Esophagus muscularis mucosa (tissue), 4 donors: ENCODE measurements around the gene PRKCH. TPM values are rescaled to one million over a fixed set of nuclear protein-coding genes. Genes with fewer than 3 reads are reported as not detected.

Experiments
- DNase-seq: peaks from one replicate; pipeline ENCODE4 v3.0.0-alpha.2; 2017; ENCODE audit errors: extremely low spot score
- H3K27ac ChIP-seq, 4 donors: fragments of 200-600 bp; sonication (generic); replicated peaks in 1 of 4; 1 replicate in 3 of 4; 2 replicates in 1 of 4; pipeline ENCODE4 v1.5.1; 2016 to 2019; ENCODE audit warnings: mild to moderate bottlenecking in 1 of 4
- H3K27me3 ChIP-seq, 4 donors: fragments of 200-600 bp; sonication (generic); one replicate each; pipeline versions ENCODE4 v1.5.1 to v1.6.0; 2016 to 2019
- H3K36me3 ChIP-seq, 4 donors: fragments of 200-600 bp; sonication (generic); one replicate each; pipeline ENCODE4 v1.5.1; 2016 to 2019
- H3K4me1 ChIP-seq, 4 donors: fragments of 200-600 bp; sonication (generic); one replicate each; pipeline ENCODE4 v1.5.1; 2016 to 2019
- H3K4me3 ChIP-seq, 4 donors: fragments of 200-600 bp; sonication (generic); 1 replicate in 2 of 4; 2 replicates in 2 of 4; pipeline ENCODE4 v1.5.1; 2016 to 2019; ENCODE audit warnings: mild to moderate bottlenecking in 4 of 4, moderate library complexity in 1 of 4
- H3K9me3 ChIP-seq, 4 donors: fragments of 200-600 bp; sonication (generic); 1 replicate in 3 of 4; 2 replicates in 1 of 4; pipeline ENCODE4 v1.5.1; 2016 to 2019
- CTCF ChIP-seq, 3 experiments: fragments of 200-600 bp in 2 of 3; fragments of 450-650 bp in 1 of 3; sonication (generic) in 2 of 3; IDR thresholded peaks; one replicate each; pipeline ENCODE4 v1.5.1; 2017 to 2019; ENCODE audit warnings: antibody characterized with exemption in 3 of 3, mild to moderate bottlenecking in 2 of 3, moderate library complexity in 1 of 3
- EP300 ChIP-seq: sonication (generic); formaldehyde crosslinking; IDR thresholded peaks from one replicate; pipeline ENCODE4 v1.6.1; 2017; ENCODE audit warnings: antibody characterized with exemption
- POLR2A ChIP-seq: fragments of 450-650 bp; IDR thresholded peaks from one replicate; pipeline ENCODE4 v1.6.1; 2017; ENCODE audit warnings: antibody characterized with exemption, moderate library complexity, mild to moderate bottlenecking, low read depth
- POLR2AphosphoS5 ChIP-seq, 2 donors: sonication (generic); formaldehyde crosslinking; IDR thresholded peaks; one replicate each; pipeline ENCODE4 v1.6.1; 2017; ENCODE audit warnings: antibody characterized with exemption in 2 of 2
- WGBS: methylation state at CpG from one replicate; pipeline ENCODE4 v1.1.5; 2018; 5-methylcytosine and 5-hydroxymethylcytosine counted together
- intact Hi-C: fragments of 100-400 bp; cut with DNase I; formaldehyde crosslinking; loops from one replicate; pipeline ENCODE4 v1.15.1; 2023
- total RNA-seq, 4 donors: library from RNA; depleted of rRNA; stranded (reverse); fragments of >200 nt; gene quantifications; one replicate each; pipeline versions ENCODE4 v1.1.0 to v1.2.1, GENCODE V29; 2016

The PRKCH gene
- total RNA-seq, 4 donors from 2014 or later = 13.3 to 67.6 (median 32.2) TPM

- DNase-seq = no peak
- Histone ChIP-seq H3K4me3 (no peak overlapping the region), H3K4me1 (peaks cover 16 to 29% (median 22%) of the 10 kb centered on the region in 4 donors), H3K9me3 (no peaks in the 10 kb centered on the region), H3K27ac (no peak overlapping the region), H3K36me3 (no peaks in the 10 kb centered on the region), H3K27me3 (no peaks in the 10 kb centered on the region)
- TF ChIP-seq EP300 (no peak), POLR2A (no peak), POLR2AphosphoS5 (IDR thresholded peaks at IDR 0.05) (no peak)
- WGBS = 28% methylated on average over 3 of the region's 3 CpGs
- intact Hi-C loops = no loop called here
These were observed 176.9 kb downstream of the PRKCH start for GRCh38 chr14:61498303-61498702.

GRCh38 chr14:61498811-61499210 lies 177.4 kb downstream of the PRKCH start:
- Histone ChIP-seq H3K36me3 (no peaks in the 10 kb centered on the region), H3K27me3 (no peaks in the 10 kb centered on the region), H3K27ac (no peak overlapping the region), H3K9me3 (no peaks in the 10 kb centered on the region), H3K4me3 (no peak overlapping the region), H3K4me1 (peaks cover 16 to 33% (median 26%) of the 10 kb centered on the region in 4 donors)
- intact Hi-C loops = no loop called here
- no peak for DNase-seq
- no peak for TF ChIP-seq POLR2AphosphoS5 (IDR thresholded peaks at IDR 0.05)
- TF ChIP-seq POLR2A = no peak
- TF ChIP-seq CTCF (IDR thresholded peaks at IDR 0.05) = no peak
- TF ChIP-seq EP300 = no peak
- 61% methylated on average over 6 of the region's 6 CpGs for WGBS

GRCh38 chr14:61499991-61500390 lies 178.6 kb downstream of the PRKCH start:
- TF ChIP-seq EP300 (no peak), POLR2AphosphoS5 (IDR thresholded peaks at IDR 0.05) (no peak), CTCF (IDR thresholded peaks at IDR 0.05) (no peak), POLR2A (no peak)
- intact Hi-C loops = no loop called here
- H3K27me3 ChIP-seq = no peaks in the 10 kb centered on the region
- no peaks in the 10 kb centered on the region for H3K36me3 ChIP-seq
- no peak for DNase-seq
- no peak overlapping the region for H3K27ac ChIP-seq
- H3K4me3 ChIP-seq = no peak overlapping the region
- H3K4me1 ChIP-seq = peaks cover 16 to 33% (median 26%) of the 10 kb centered on the region in 4 donors
- no peaks in the 10 kb centered on the region for H3K9me3 ChIP-seq
- 96% methylated on average over 7 of the region's 7 CpGs for WGBS

- 90% methylated on average over 6 of the region's 6 CpGs for WGBS
- H3K27ac ChIP-seq = peak overlapping the region in 1 of 4 donors; percentile 38
These were observed 180.5 kb downstream of the PRKCH start for GRCh38 chr14:61501714-61502458.

More at GRCh38 chr14:61501714-61502458, 180.5 kb downstream of the PRKCH start:
- no peak for DNase-seq
- H3K27me3 ChIP-seq = no peaks in the 10 kb centered on the region
- intact Hi-C loops = no loop called here
- peaks cover 16 to 33% (median 26%) of the 10 kb centered on the region in 4 donors for H3K4me1 ChIP-seq
- H3K9me3 ChIP-seq = no peaks in the 10 kb centered on the region
- no peak overlapping the region for H3K4me3 ChIP-seq
- no peak for TF ChIP-seq POLR2A
- TF ChIP-seq POLR2AphosphoS5 (IDR thresholded peaks at IDR 0.05) = no peak
- TF ChIP-seq EP300 = no peak
- TF ChIP-seq CTCF (IDR thresholded peaks at IDR 0.05) = no peak
- H3K36me3 ChIP-seq = no peaks in the 10 kb centered on the region
